ENCODE results near the gene PRR33. TPM values are rescaled to one million over a fixed set of nuclear protein-coding genes. Genes with fewer than 3 reads are reported as not detected.

The PRR33 gene
- total RNA-seq, 1 donor from 2014 or later = not detected

GRCh38 chr11:1919391-1920127, 27.9 kb upstream of the PRR33 start, which contains the start of gene TNNT3:
Gene TNNT3, plus strand, starts transcription at chr11:1919703. Its CDS starts 3,172 bp downstream, at chr11:1922875.
- no peaks in the 10 kb centered on the region for H3K9me3 ChIP-seq (ENCODE audit: insufficient read depth, low read depth, low read length)
- H3K4me1 Mint-ChIP-seq (ENCODE audit: low read depth, unreplicated experiment) = peaks cover 4% of the 10 kb centered on the region
- H3K36me3 Mint-ChIP-seq (ENCODE audit: low read depth, unreplicated experiment) = no peaks in the 10 kb centered on the region
- H3K4me1 ChIP-seq (ENCODE audit: insufficient read depth, low read length) = no peaks in the 10 kb centered on the region
- H3K4me3 Mint-ChIP-seq (ENCODE audit: unreplicated experiment) = no peak within 1 kb of the TSS
- DNase-seq (ENCODE audit: low read depth) (no peak), FAIRE-seq (no peak)
- no peak within 1 kb of the TSS for H2AFZ ChIP-seq (ENCODE audit: low read depth, low read length)
- H3K27me3 ChIP-seq (ENCODE audit: insufficient read depth, low read length) = peaks cover 2% of the 10 kb centered on the region
- H3K27ac ChIP-seq (ENCODE audit: low read depth, low read length) = no peak within 1 kb of the TSS
- TF ChIP-seq CTCF (IDR thresholded peaks at IDR 0.05; ENCODE audit: insufficient read depth, low read depth, low read length) (no peak), EZH2 (IDR thresholded peaks at IDR 0.05; ENCODE audit: insufficient read depth, low read length) (no peak)
- no peak within 1 kb of the TSS for H3K27ac Mint-ChIP-seq (ENCODE audit: unreplicated experiment)
- H3K36me3 ChIP-seq (ENCODE audit: insufficient read depth, low read length) = no peaks in the 10 kb centered on the region
- H4K20me1 ChIP-seq (ENCODE audit: insufficient read depth, low read length) = no peaks in the 10 kb centered on the region
- no peak within 1 kb of the TSS for H3K4me2 ChIP-seq (ENCODE audit: low read length)
- no peak within 1 kb of the TSS for H3K4me3 ChIP-seq (ENCODE audit: insufficient read depth, low read depth, low read length)
- no peak within 1 kb of the TSS for H3K9ac ChIP-seq (ENCODE audit: low read length)
- H3K9me3 Mint-ChIP-seq (ENCODE audit: unreplicated experiment) = no peaks in the 10 kb centered on the region
- H3K27me3 Mint-ChIP-seq (ENCODE audit: low read depth, unreplicated experiment) = peaks cover 14% of the 10 kb centered on the region
- no peaks in the 10 kb centered on the region for H3K79me2 ChIP-seq (ENCODE audit: insufficient read depth, low read length)

GRCh38 chr11:1918436-1919315, 27.0 kb upstream of the PRR33 start:
- H3K27ac ChIP-seq (ENCODE audit: low read depth, low read length) = no peak overlapping the region
- no peak overlapping the region for H3K27ac Mint-ChIP-seq (ENCODE audit: unreplicated experiment)
- no peak for TF ChIP-seq EZH2 (IDR thresholded peaks at IDR 0.05; ENCODE audit: insufficient read depth, low read length)
- TF ChIP-seq CTCF (IDR thresholded peaks at IDR 0.05; ENCODE audit: insufficient read depth, low read depth, low read length) = no peak
- no peaks in the 10 kb centered on the region for H3K4me1 ChIP-seq (ENCODE audit: insufficient read depth, low read length)
- peaks cover 12% of the 10 kb centered on the region for H3K27me3 Mint-ChIP-seq (ENCODE audit: low read depth, unreplicated experiment)
- no peaks in the 10 kb centered on the region for H3K9me3 ChIP-seq (ENCODE audit: insufficient read depth, low read depth, low read length)
- no peak overlapping the region for H3K4me2 ChIP-seq (ENCODE audit: low read length)
- no peaks in the 10 kb centered on the region for H3K79me2 ChIP-seq (ENCODE audit: insufficient read depth, low read length)
- no peak overlapping the region for H3K4me3 Mint-ChIP-seq (ENCODE audit: unreplicated experiment)
- H3K36me3 Mint-ChIP-seq (ENCODE audit: low read depth, unreplicated experiment) = no peaks in the 10 kb centered on the region
- peaks cover 2% of the 10 kb centered on the region for H3K27me3 ChIP-seq (ENCODE audit: insufficient read depth, low read length)
- H3K9me3 Mint-ChIP-seq (ENCODE audit: unreplicated experiment) = no peaks in the 10 kb centered on the region
- DNase-seq (ENCODE audit: low read depth) (no peak), FAIRE-seq (no peak)
- H3K36me3 ChIP-seq (ENCODE audit: insufficient read depth, low read length) = no peaks in the 10 kb centered on the region
- no peak overlapping the region for H2AFZ ChIP-seq (ENCODE audit: low read depth, low read length)
- H3K4me3 ChIP-seq (ENCODE audit: insufficient read depth, low read depth, low read length) = no peak overlapping the region
- H3K9ac ChIP-seq (ENCODE audit: low read length) = no peak overlapping the region
- no peaks in the 10 kb centered on the region for H4K20me1 ChIP-seq (ENCODE audit: insufficient read depth, low read length)
- peaks cover 4% of the 10 kb centered on the region for H3K4me1 Mint-ChIP-seq (ENCODE audit: low read depth, unreplicated experiment)

Measured in astrocyte (in vitro differentiated cells and primary cell).